Stimulated activated naive B cell treated with anti-CD40 and anti-IgM and Interleukin-4, amounts not matched to agents 10 μg/mL and 1 μg/mL and 100 μg/mL, for 72 hours (primary cell): Measurements from ENCODE around the gene OPTC.
"Not testable (repeated sequence)": the region's sequence is repeated elsewhere in the genome, so short reads cannot be mapped to it uniquely, and the experiment has no call there.

ENCODE experiments used
- ATAC-seq, 2 donors: fragments of 150-1000 bp; cut with Tn5 transposase; replicated peaks; 2 replicates each; pipeline ENCODE4 v1.10.0; 2021; ENCODE audit warnings: moderate library complexity in 1 of 2
- DNase-seq: peaks from one replicate; pipeline ENCODE4 v3.0.0; 2021
- H3K27ac Mint-ChIP-seq: one replicate; pipeline ENCODE4 v1.8.0; 2022; ENCODE audit warnings: mild to moderate bottlenecking, mixed read lengths
- H3K27me3 Mint-ChIP-seq, 2 donors: one replicate each; pipeline ENCODE4 v1.8.0; 2022; ENCODE audit warnings: mixed read lengths in 2 of 2
- H3K36me3 Mint-ChIP-seq, 2 donors: one replicate each; pipeline ENCODE4 v1.8.0; 2022; ENCODE audit warnings: mixed read lengths in 2 of 2, mild to moderate bottlenecking in 1 of 2
- H3K4me1 Mint-ChIP-seq, 2 donors: one replicate each; pipeline ENCODE4 v1.8.0; 2022; ENCODE audit warnings: mixed read lengths in 2 of 2, mild to moderate bottlenecking in 1 of 2
- H3K4me3 Mint-ChIP-seq, 2 donors: one replicate each; pipeline ENCODE4 v1.8.0; 2022; ENCODE audit warnings: mild to moderate bottlenecking in 2 of 2, mixed read lengths in 2 of 2, moderate library complexity in 1 of 2
- H3K9me3 Mint-ChIP-seq, 2 donors: one replicate each; pipeline ENCODE4 v1.8.0; 2022; ENCODE audit warnings: mixed read lengths in 2 of 2, mild to moderate bottlenecking in 1 of 2

OPTC gene

DNA sequence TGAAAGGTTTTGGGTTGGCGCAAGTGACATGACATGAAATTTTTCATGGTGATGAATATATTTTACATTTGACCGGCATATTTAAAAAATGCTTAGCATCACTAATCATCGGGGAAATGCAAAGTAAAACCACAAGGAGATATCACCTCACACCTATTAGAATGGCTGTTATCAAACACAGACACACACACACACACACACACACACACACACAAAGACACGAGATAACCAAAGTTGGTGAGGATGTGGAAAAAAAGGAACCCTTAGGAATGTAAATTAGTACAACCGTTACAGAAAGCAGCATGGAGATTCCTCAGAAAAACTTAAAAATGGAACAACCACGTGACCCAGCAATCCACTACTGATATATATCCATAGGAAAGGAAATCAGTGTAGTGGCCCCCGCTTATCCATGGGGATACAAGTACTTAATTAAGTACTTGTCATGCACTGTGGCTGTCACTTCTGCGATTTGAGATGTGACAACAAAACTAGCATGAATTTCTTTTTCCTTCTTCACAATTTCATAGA is 34.2 kb upstream of the OPTC start:
- Mint-ChIP-seq H3K4me1 (peaks cover 20 to 46% of the 10 kb centered on the region in 2 donors), H3K27ac (no peak overlapping the region), H3K36me3 (no peaks in the 10 kb centered on the region), H3K9me3 (peaks cover 3 to 4% of the 10 kb centered on the region in 2 donors), H3K27me3 (no peaks in the 10 kb centered on the region), H3K4me3 (no peak overlapping the region)
- no peak for DNase-seq
- ATAC-seq: no peak

DNA sequence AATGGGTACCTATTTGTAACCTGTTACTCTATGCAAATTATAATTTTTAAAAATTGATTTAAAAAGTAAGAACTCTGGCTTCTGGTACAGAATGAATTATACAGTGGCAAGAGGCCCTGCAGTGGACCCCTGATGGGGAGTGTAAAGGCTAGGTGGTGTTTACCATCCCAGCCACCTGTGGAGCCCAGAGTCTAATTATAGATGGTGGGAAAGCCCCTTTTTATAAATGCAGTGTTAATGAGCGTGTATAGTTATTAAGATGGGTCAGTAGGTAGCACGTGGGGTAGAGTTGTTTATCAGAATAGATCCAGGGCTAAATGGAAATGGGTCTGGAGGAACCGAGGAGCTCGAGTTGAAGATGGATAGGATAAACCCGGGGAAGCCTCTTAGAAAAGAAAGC is 32.2 kb upstream of the OPTC start:
- peaks cover 24 to 48% of the 10 kb centered on the region in 2 donors for H3K4me1 Mint-ChIP-seq
- no peak overlapping the region for H3K27ac Mint-ChIP-seq
- ATAC-seq (peak; percentile 69 to 80), DNase-seq (no peak)
- H3K27me3 Mint-ChIP-seq: peaks cover 0 to 1% of the 10 kb centered on the region in 2 donors
- no peak overlapping the region for H3K4me3 Mint-ChIP-seq
- H3K9me3 Mint-ChIP-seq: peaks cover 3 to 4% of the 10 kb centered on the region in 2 donors
- no peaks in the 10 kb centered on the region for H3K36me3 Mint-ChIP-seq

DNA sequence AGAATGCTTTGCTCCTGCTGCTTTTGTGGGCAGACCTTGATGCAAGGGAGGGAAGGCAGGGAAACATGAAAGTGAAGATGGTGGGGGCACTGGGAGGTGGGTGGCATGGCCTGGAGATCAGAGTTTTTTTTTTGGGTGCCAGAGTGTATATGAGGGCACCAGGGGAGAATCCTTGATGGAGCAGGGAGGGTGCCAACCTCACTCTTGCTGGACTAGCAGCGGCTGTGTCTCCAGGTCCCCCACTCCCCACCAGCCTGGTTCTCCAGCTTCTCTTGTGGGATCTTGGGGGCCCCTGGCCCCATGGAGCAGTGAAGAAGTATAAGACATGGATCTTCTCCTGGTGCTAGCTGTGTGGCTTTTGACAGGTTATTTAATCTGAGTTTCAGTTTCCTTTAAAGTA is 31.8 kb upstream of the OPTC start:
- no peak overlapping the region for H3K4me3 Mint-ChIP-seq
- no peak for DNase-seq
- peaks cover 24 to 52% of the 10 kb centered on the region in 2 donors for H3K4me1 Mint-ChIP-seq
- no peak for ATAC-seq
- H3K27ac Mint-ChIP-seq: peak overlapping the region; percentile 34
- peaks cover 0 to 4% of the 10 kb centered on the region in 2 donors for H3K27me3 Mint-ChIP-seq
- peaks cover 3 to 4% of the 10 kb centered on the region in 2 donors for H3K9me3 Mint-ChIP-seq
- H3K36me3 Mint-ChIP-seq: no peaks in the 10 kb centered on the region

DNA sequence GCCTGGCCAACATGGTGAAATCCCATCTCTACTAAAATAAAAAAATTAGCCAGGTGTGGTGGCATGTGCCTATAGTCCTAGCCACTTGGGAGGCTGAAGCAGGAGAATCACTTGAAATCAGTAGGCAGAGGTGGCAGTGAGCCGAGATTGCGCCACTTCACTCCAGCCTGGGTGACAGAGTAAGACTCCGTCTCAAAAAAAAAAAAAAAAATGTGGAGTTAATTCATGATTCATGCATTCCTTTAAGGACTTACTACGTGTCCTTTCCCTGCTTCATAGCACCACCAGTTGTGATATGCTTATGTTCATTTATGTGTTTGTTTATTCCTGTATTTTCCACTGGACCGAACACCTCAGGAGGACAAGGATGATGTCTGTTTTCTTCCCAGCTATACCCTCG is 31.1 kb upstream of the OPTC start:
- Mint-ChIP-seq H3K27me3 (peaks cover 4 to 12% of the 10 kb centered on the region in 2 donors), H3K36me3 (no peaks in the 10 kb centered on the region), H3K4me3 (no peak overlapping the region), H3K4me1 (peaks cover 26 to 52% of the 10 kb centered on the region in 2 donors), H3K27ac (no peak overlapping the region), H3K9me3 (peaks cover 3 to 4% of the 10 kb centered on the region in 2 donors)
- DNase-seq (no peak), ATAC-seq (no peak)

DNA sequence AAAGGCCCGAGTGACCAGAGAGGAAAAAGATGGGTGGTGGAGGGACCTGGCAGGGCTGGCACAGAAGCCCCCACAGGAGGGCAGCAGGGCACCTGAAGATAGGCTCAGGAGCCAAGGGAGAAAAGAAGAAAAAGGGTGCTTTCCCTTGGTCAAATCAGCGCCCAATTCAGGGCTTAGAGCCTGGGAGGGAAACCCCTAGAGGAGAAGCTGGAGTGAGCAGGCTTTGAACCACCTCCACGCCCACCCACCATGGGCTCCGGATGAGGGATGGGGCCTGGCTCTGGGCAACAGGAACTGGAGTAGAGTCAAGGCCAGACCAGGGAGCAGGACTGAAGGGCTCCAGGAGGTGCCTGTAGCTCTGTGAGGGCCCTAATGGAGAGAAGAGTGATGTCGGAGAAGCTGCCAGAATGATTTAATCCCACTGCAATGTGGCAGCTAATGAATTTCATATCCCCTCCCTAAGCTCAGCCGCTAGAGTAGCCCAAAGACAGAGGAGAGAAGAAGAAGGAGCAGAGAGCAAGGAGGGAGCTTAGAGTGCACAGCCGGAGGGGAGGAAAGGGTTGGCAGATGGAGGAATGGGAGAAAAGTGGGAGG is 30.4 kb upstream of the OPTC start:
- Mint-ChIP-seq H3K36me3 (no peaks in the 10 kb centered on the region), H3K27ac (no peak overlapping the region), H3K27me3 (peaks cover 5 to 15% of the 10 kb centered on the region in 2 donors), H3K4me1 (peaks cover 26 to 52% of the 10 kb centered on the region in 2 donors), H3K4me3 (no peak overlapping the region), H3K9me3 (peaks cover 3 to 4% of the 10 kb centered on the region in 2 donors)
- no peak for DNase-seq
- peak in 1 of 2 donors; percentile 35 for ATAC-seq

DNA sequence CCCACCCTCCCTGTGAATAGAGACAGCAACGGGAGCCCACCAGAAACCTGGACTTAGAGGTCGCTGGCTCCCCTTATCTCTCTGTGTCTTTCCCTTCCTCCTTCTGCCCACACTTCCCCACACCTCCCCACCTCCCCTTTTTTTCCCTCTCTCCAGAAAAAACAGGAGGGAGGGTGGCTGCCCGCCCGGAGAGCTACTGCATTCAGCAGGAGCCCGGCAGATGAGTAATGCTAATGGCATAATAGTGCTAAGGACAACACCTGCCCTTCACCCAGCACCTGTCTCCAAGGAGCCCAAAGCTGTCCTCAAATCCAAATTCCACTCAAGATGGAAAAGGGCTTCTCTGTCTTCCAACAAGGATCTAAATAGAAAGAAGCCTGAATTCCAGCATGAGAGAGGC is 29.7 kb upstream of the OPTC start:
- no peak overlapping the region for H3K27ac Mint-ChIP-seq
- H3K4me3 Mint-ChIP-seq: no peak overlapping the region
- H3K9me3 Mint-ChIP-seq: peaks cover 3 to 4% of the 10 kb centered on the region in 2 donors
- peaks cover 5 to 17% of the 10 kb centered on the region in 2 donors for H3K27me3 Mint-ChIP-seq
- DNase-seq (no peak), ATAC-seq (no peak)
- H3K4me1 Mint-ChIP-seq: peaks cover 24 to 46% of the 10 kb centered on the region in 2 donors
- no peaks in the 10 kb centered on the region for H3K36me3 Mint-ChIP-seq

DNA sequence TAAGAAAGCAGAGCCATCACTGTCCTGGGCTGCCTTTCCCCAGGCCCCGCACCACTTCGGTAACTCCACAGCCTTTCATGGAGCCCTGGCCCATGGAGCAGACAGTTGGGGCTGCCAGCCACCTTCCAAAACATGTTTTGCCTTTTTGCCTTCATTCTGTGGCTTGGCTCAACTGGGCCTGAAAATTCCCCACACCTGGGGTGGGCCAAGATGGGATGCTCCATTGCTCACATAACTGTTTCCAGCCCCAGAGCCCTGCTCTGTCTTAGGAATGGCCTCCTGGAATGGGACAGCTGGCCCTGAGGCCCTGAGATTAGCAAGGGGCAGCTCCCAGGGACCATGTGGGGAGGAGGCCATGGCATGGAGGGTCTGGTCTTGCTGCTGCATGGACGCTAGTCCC is 29.2 kb upstream of the OPTC start:
- Mint-ChIP-seq H3K27ac (no peak overlapping the region), H3K4me1 (peaks cover 22 to 43% of the 10 kb centered on the region in 2 donors), H3K27me3 (peaks cover 5 to 18% of the 10 kb centered on the region in 2 donors), H3K9me3 (peaks cover 3 to 4% of the 10 kb centered on the region in 2 donors), H3K36me3 (no peaks in the 10 kb centered on the region), H3K4me3 (no peak overlapping the region)
- DNase-seq (no peak), ATAC-seq (no peak)

DNA sequence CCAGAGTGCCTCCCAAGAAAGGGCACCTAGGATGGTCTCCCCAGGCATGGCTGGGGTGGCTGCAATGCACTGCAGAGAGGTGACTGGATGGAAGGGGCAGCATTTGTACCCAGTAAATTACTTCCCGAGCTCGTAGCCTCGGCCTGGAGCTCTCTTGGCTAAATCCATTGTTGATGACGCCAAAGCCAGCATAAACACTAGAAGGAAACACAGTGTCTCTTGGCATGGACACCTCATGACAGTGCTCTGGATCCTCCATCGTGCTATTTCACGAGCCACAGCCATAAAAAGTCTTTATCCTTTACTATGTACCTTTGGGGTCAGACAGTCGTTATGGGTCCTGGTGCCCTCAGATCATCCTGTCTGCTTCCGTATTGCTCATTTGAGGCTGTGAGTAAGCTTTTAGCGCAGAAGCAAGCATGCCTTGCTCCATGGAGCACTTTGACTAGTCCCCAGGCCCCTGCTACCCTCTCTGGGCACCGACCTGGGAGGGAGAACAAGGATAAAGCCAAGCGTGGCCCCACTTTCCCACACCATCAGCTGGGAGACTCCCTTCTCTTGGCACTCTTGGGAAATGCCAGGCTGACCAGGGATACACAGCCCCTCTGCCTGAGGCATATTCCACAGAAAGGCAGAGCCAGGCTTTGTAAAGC is 28.7 kb upstream of the OPTC start:
- H3K4me3 Mint-ChIP-seq: no peak overlapping the region
- peaks cover 3 to 4% of the 10 kb centered on the region in 2 donors for H3K9me3 Mint-ChIP-seq
- DNase-seq: no peak
- H3K36me3 Mint-ChIP-seq: no peaks in the 10 kb centered on the region
- no peak for ATAC-seq
- H3K27ac Mint-ChIP-seq: no peak overlapping the region
- H3K4me1 Mint-ChIP-seq: peaks cover 19 to 38% of the 10 kb centered on the region in 2 donors
- H3K27me3 Mint-ChIP-seq: peaks cover 6 to 24% of the 10 kb centered on the region in 2 donors

DNA sequence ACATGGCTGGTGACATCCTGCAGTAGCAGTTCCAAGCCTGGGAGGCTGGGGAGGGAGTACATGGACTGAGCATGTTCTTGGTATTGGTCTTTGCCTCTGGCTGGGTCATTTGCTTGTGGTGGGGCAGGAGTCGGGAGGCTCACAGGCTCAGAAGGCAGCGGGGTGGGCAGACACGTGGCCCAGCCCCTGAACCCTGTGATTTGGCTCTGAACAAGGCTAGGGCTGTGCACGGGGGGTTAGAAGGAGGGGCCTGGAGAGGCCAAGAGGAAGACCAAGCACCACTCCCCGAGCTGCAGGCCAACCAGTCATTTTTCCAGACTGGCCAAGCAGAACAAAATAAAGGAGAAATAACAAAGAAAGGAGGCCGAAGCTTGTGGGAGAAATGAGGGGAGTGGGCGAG is 28.0 kb upstream of the OPTC start:
- Mint-ChIP-seq H3K27me3 (peaks cover 10 to 27% of the 10 kb centered on the region in 2 donors), H3K36me3 (no peaks in the 10 kb centered on the region), H3K4me3 (no peak overlapping the region), H3K27ac (peak overlapping the region; percentile 33), H3K9me3 (peaks cover 1 to 3% of the 10 kb centered on the region in 2 donors), H3K4me1 (peaks cover 16 to 31% of the 10 kb centered on the region in 2 donors)
- ATAC-seq (no peak), DNase-seq (no peak)

DNA sequence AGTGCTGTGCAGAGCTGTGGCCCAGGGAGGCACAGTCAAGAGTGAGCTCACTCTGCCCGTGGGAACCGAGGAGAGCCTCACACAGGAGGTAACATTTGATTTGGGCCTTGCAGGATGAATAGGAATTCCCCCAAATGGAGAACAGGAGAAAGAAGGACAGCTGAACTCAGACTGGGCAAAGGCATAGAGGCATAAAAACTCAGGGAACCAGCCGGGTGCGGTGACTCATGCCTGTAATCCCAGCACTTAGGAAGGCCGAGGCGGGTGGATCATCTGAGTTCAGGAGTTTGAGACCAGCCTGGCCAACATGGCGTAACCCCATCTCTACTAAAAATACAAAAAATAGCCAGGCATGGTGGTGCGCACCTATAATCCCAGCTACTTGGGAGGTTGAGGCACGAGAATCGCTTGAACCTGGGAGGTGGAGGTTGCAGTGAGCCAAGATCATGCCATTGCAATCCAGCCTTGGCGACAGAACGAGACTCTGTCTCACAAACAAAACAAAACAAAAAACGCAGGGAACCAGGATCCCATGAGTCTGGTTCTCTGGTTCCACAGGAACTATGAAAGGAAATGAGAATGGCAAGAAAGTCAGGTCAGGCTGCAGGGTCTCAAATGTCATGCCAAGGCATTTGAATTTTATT is 26.9 kb upstream of the OPTC start:
- not testable (repeated sequence) for H3K9me3 Mint-ChIP-seq, H3K4me3 Mint-ChIP-seq, ATAC-seq, DNase-seq, H3K27ac Mint-ChIP-seq, H3K36me3 Mint-ChIP-seq
- peaks cover 9 to 20% of the 10 kb centered on the region in 2 donors for H3K4me1 Mint-ChIP-seq
- H3K27me3 Mint-ChIP-seq: peaks cover 10 to 27% of the 10 kb centered on the region in 2 donors

DNA sequence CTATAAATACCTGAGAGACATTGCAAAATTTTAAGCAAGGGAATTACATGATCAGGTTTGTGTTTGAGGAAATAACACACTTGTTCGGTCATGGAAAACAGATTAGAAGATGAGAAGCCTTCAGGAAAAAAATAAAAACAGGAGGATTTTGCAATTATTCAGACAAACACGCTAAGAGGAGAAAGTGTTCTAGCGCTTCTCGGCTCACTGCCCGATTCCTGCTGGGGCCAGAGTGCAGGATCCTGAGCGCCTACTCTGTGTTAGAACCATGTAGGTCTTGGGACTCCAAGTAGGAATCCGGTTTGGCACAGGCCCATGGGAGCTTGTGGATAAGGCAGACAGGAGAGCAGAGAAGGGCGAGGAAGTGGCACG is 26.4 kb upstream of the OPTC start:
- H3K9me3 Mint-ChIP-seq: no peaks in the 10 kb centered on the region
- peaks cover 13 to 30% of the 10 kb centered on the region in 2 donors for H3K27me3 Mint-ChIP-seq
- H3K4me3 Mint-ChIP-seq: no peak overlapping the region

DNA sequence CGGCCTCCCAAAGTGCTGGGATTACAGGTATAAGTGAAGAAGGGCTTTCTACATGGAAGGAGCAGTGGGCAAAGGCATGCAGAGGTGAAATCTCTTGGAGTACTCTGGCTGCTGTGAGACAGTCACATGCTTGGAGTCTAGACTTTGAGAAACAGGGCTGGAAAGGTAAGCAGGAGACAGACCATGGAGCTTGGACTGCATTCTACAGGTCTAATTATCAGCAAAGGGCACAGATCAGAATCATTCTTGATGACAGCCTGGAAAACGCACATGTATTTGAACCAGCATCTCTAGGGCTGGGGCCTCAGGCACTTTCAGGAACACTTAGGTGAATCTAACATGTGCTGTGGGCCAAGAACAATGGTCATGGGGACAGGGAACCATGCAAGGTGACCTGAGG is 25.6 kb upstream of the OPTC start:
- Mint-ChIP-seq H3K4me3 (no peak overlapping the region), H3K27me3 (peaks cover 17 to 32% of the 10 kb centered on the region in 2 donors), H3K4me1 (peaks cover 6 to 12% of the 10 kb centered on the region in 2 donors), H3K27ac (peak overlapping the region; percentile 20), H3K9me3 (no peaks in the 10 kb centered on the region), H3K36me3 (no peaks in the 10 kb centered on the region)
- DNase-seq (no peak), ATAC-seq (no peak)

More for the DNA sequence above, 26.4 kb upstream of the OPTC start:
- Mint-ChIP-seq H3K4me1 (peaks cover 7 to 15% of the 10 kb centered on the region in 2 donors), H3K27ac (no peak overlapping the region), H3K36me3 (no peaks in the 10 kb centered on the region)
- ATAC-seq (no peak), DNase-seq (no peak)

DNA sequence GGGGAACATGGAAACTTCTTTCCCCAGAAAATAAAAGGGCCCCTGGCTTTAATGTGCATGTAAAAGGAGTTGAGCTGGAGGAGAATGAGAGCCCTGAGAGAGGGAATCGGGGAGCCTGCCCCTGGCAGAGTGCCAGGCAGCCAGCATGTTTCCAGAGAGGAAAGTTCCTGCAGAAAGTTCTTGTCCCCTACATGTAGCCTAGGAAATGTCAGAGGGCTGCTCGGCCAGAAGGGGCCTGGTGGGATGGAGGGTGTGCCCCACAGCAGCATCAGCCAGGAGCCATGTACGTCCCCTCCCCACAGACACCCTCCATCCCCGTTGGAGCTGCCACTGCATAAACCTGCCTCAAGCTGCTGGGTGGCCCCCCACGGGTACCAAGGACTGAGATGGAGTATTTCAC is 23.7 kb upstream of the OPTC start:
- Mint-ChIP-seq H3K4me1 (peaks cover 5% of the 10 kb centered on the region in 2 donors), H3K9me3 (no peaks in the 10 kb centered on the region), H3K27ac (peak overlapping the region; percentile 65), H3K36me3 (no peaks in the 10 kb centered on the region), H3K4me3 (no peak overlapping the region), H3K27me3 (peaks cover 17 to 32% of the 10 kb centered on the region in 2 donors)
- DNase-seq: no peak
- ATAC-seq: no peak

DNA sequence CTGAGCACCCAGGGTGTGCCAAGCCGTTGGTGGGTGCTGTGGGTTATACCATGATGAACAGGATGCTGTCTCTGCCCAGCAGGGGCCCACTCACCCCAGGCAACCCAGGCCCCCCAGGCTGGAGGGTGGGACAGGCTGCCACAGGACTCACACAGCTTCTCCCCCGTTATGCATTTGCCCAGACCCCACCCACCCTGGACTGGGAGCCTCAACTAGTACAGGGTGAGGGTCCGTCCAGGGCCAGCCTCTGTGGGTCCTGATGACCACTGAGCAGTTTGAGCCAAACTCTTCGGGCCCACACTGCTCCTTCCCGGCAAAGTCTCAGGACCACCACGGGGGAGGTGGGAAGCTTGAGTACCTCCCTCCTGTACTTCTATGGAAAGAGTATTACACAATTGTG is 22.1 kb upstream of the OPTC start:
- peaks cover 1 to 2% of the 10 kb centered on the region in 2 donors for H3K4me1 Mint-ChIP-seq
- no peaks in the 10 kb centered on the region for H3K36me3 Mint-ChIP-seq
- no peak for DNase-seq
- H3K27me3 Mint-ChIP-seq: peaks cover 25 to 36% of the 10 kb centered on the region in 2 donors
- H3K27ac Mint-ChIP-seq: no peak overlapping the region
- H3K4me3 Mint-ChIP-seq: no peak overlapping the region
- no peak for ATAC-seq
- H3K9me3 Mint-ChIP-seq: no peaks in the 10 kb centered on the region
